ENCODE results near the gene STARD13.

The STARD13 gene

GRCh38 chr13:33262062-33262487 lies 23.5 kb downstream of the STARD13 start:
- no peaks in the 10 kb centered on the region for H3K27me3 ChIP-seq (ENCODE audit: low read depth)
- DNase-seq (ENCODE audit: low spot score in 2 of 2) = no peak
- in situ Hi-C loops (cut with MboI; ENCODE audit: low sequenced_read_pairs) = no loop called here
- H3K36me3 ChIP-seq (replicated peaks) = no peaks in the 10 kb centered on the region
- H3K4me3 ChIP-seq = no peak overlapping the region
- no peaks in the 10 kb centered on the region for H3K9me3 ChIP-seq
- H3K4me1 ChIP-seq = peaks cover 10% of the 10 kb centered on the region

- Histone ChIP-seq H3K9me3 (no peaks in the 10 kb centered on the region), H3K4me1 (peaks cover 10% of the 10 kb centered on the region), H3K36me3 (replicated peaks) (no peaks in the 10 kb centered on the region), H3K4me3 (no peak overlapping the region), H3K27me3 (ENCODE audit: low read depth) (no peaks in the 10 kb centered on the region)
- DNase-seq (ENCODE audit: low spot score in 2 of 2) = no peak
- in situ Hi-C loops (cut with MboI; ENCODE audit: low sequenced_read_pairs) = no loop called here
These were observed 24.0 kb downstream of the STARD13 start for GRCh38 chr13:33261387-33262061.

GRCh38 chr13:33260168-33261098 lies 25.1 kb downstream of the STARD13 start:
- H3K9me3 ChIP-seq = no peaks in the 10 kb centered on the region
- H3K4me3 ChIP-seq = no peak overlapping the region
- DNase-seq (ENCODE audit: low spot score in 2 of 2) = no peak
- peaks cover 10% of the 10 kb centered on the region for H3K4me1 ChIP-seq
- in situ Hi-C loops (cut with MboI; ENCODE audit: low sequenced_read_pairs) = no loop called here
- no peaks in the 10 kb centered on the region for H3K36me3 ChIP-seq (replicated peaks)
- no peaks in the 10 kb centered on the region for H3K27me3 ChIP-seq (ENCODE audit: low read depth)

GRCh38 chr13:33259296-33259695 lies 26.3 kb downstream of the STARD13 start:
- H3K9me3 ChIP-seq = no peaks in the 10 kb centered on the region
- no peak overlapping the region for H3K4me3 ChIP-seq
- no peaks in the 10 kb centered on the region for H3K36me3 ChIP-seq (replicated peaks)
- in situ Hi-C loops (cut with MboI; ENCODE audit: low sequenced_read_pairs) = no loop called here
- no peaks in the 10 kb centered on the region for H3K27me3 ChIP-seq (ENCODE audit: low read depth)
- H3K4me1 ChIP-seq = peaks cover 10% of the 10 kb centered on the region
- no peak for DNase-seq (ENCODE audit: low spot score in 2 of 2)

GRCh38 chr13:33258808-33259193 lies 26.8 kb downstream of the STARD13 start:
- H3K4me1 ChIP-seq = peaks cover 10% of the 10 kb centered on the region
- DNase-seq (ENCODE audit: low spot score in 2 of 2) = no peak
- H3K27me3 ChIP-seq (ENCODE audit: low read depth) = no peaks in the 10 kb centered on the region
- H3K36me3 ChIP-seq (replicated peaks) = no peaks in the 10 kb centered on the region
- H3K9me3 ChIP-seq = no peaks in the 10 kb centered on the region
- no peak overlapping the region for H3K4me3 ChIP-seq
- in situ Hi-C loops (cut with MboI; ENCODE audit: low sequenced_read_pairs) = no loop called here

GRCh38 chr13:33257841-33258807 lies 27.4 kb downstream of the STARD13 start:
- no peak overlapping the region for H3K4me3 ChIP-seq
- H3K27me3 ChIP-seq (ENCODE audit: low read depth) = no peaks in the 10 kb centered on the region
- in situ Hi-C loops (cut with MboI; ENCODE audit: low sequenced_read_pairs) = no loop called here
- H3K36me3 ChIP-seq (replicated peaks) = no peaks in the 10 kb centered on the region
- H3K4me1 ChIP-seq = peaks cover 10% of the 10 kb centered on the region
- H3K9me3 ChIP-seq = no peaks in the 10 kb centered on the region
- DNase-seq (ENCODE audit: low spot score in 2 of 2) = peak in 1 of 2 experiments; percentile 7

- in situ Hi-C loops (cut with MboI; ENCODE audit: low sequenced_read_pairs) = no loop called here
- H3K27me3 ChIP-seq (ENCODE audit: low read depth) = no peaks in the 10 kb centered on the region
- peaks cover 7% of the 10 kb centered on the region for H3K4me1 ChIP-seq
- H3K36me3 ChIP-seq (replicated peaks) = no peaks in the 10 kb centered on the region
- no peak for DNase-seq (ENCODE audit: low spot score in 2 of 2)
- H3K4me3 ChIP-seq = no peak overlapping the region
- no peaks in the 10 kb centered on the region for H3K9me3 ChIP-seq
These were observed 29.3 kb downstream of the STARD13 start for GRCh38 chr13:33256148-33256840.

GRCh38 chr13:33252135-33252534 lies 33.4 kb downstream of the STARD13 start:
- no peak for DNase-seq (ENCODE audit: low spot score in 2 of 2)
- in situ Hi-C loops (cut with MboI; ENCODE audit: low sequenced_read_pairs) = no loop called here
- H3K4me3 ChIP-seq = no peak overlapping the region
- no peaks in the 10 kb centered on the region for H3K9me3 ChIP-seq
- H3K36me3 ChIP-seq (replicated peaks) = no peaks in the 10 kb centered on the region
- no peaks in the 10 kb centered on the region for H3K27me3 ChIP-seq (ENCODE audit: low read depth)
- no peaks in the 10 kb centered on the region for H3K4me1 ChIP-seq

- no peaks in the 10 kb centered on the region for H3K27me3 ChIP-seq (ENCODE audit: low read depth)
- no peaks in the 10 kb centered on the region for H3K4me1 ChIP-seq
- DNase-seq (ENCODE audit: low spot score in 2 of 2) = no peak
- no peak overlapping the region for H3K4me3 ChIP-seq
- no peaks in the 10 kb centered on the region for H3K9me3 ChIP-seq
- in situ Hi-C loops (cut with MboI; ENCODE audit: low sequenced_read_pairs) = no loop called here
- no peaks in the 10 kb centered on the region for H3K36me3 ChIP-seq (replicated peaks)
These were observed 34.4 kb downstream of the STARD13 start for GRCh38 chr13:33251131-33251661.

- H3K27me3 ChIP-seq (ENCODE audit: low read depth) = no peaks in the 10 kb centered on the region
- in situ Hi-C loops (cut with MboI; ENCODE audit: low sequenced_read_pairs) = no loop called here
- H3K4me1 ChIP-seq = no peaks in the 10 kb centered on the region
- no peak for DNase-seq (ENCODE audit: low spot score in 2 of 2)
- no peaks in the 10 kb centered on the region for H3K9me3 ChIP-seq
- no peaks in the 10 kb centered on the region for H3K36me3 ChIP-seq (replicated peaks)
- no peak overlapping the region for H3K4me3 ChIP-seq
These were observed 34.9 kb downstream of the STARD13 start for GRCh38 chr13:33250609-33251008.

- in situ Hi-C loops (cut with MboI; ENCODE audit: low sequenced_read_pairs) = loop anchor here (25.0 kb wide), 1 partner anchor 287 kb away; no protein-coding TSS in a partner anchor
- no peaks in the 10 kb centered on the region for H3K36me3 ChIP-seq (replicated peaks)
- no peak for DNase-seq (ENCODE audit: low spot score in 2 of 2)
These were observed 35.7 kb downstream of the STARD13 start for GRCh38 chr13:33249894-33250293.

GRCh38 chr13:33249066-33249465 lies 36.5 kb downstream of the STARD13 start:
- in situ Hi-C loops (cut with MboI; ENCODE audit: low sequenced_read_pairs) = loop anchor here (25.0 kb wide), 1 partner anchor 288 kb away; no protein-coding TSS in a partner anchor
- no peak for DNase-seq (ENCODE audit: low spot score in 2 of 2)
- Histone ChIP-seq H3K4me1 (no peaks in the 10 kb centered on the region), H3K27me3 (ENCODE audit: low read depth) (no peaks in the 10 kb centered on the region), H3K4me3 (no peak overlapping the region), H3K36me3 (replicated peaks) (no peaks in the 10 kb centered on the region), H3K9me3 (no peaks in the 10 kb centered on the region)

More at GRCh38 chr13:33249894-33250293, 35.7 kb downstream of the STARD13 start:
- no peaks in the 10 kb centered on the region for H3K9me3 ChIP-seq
- H3K27me3 ChIP-seq (ENCODE audit: low read depth) = no peaks in the 10 kb centered on the region
- H3K4me3 ChIP-seq = no peak overlapping the region
- H3K4me1 ChIP-seq = no peaks in the 10 kb centered on the region
